Measurements from ENCODE around the gene FBXL4.

GRCh38 chr6:98975421-98975820, 27.7 kb upstream of the FBXL4 start:
- TF ChIP-seq TOX (CRISPR knock-in tag; IDR thresholded peaks at IDR 0.05; ENCODE audit: borderline replicate concordance) (no peak), ZFP3 (CRISPR knock-in tag; IDR thresholded peaks at IDR 0.05) (no peak), RARB (CRISPR knock-in tag; IDR thresholded peaks at IDR 0.05) (no peak)
- TF ChIP-seq, protein P1, sequence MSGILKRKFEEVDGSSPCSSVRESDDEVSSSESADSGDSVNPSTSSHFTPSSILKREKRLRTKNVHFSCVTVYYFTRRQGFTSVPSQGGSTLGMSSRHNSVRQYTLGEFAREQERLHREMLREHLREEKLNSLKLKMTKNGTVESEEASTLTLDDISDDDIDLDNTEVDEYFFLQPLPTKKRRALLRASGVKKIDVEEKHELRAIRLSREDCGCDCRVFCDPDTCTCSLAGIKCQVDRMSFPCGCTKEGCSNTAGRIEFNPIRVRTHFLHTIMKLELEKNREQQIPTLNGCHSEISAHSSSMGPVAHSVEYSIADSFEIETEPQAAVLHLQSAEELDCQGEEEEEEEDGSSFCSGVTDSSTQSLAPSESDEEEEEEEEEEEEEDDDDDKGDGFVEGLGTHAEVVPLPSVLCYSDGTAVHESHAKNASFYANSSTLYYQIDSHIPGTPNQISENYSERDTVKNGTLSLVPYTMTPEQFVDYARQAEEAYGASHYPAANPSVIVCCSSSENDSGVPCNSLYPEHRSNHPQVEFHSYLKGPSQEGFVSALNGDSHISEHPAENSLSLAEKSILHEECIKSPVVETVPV (CRISPR knock-in tag; IDR thresholded peaks at IDR 0.05) = no peak
